Measurements from ENCODE around the gene ZNF524. TPM values are rescaled to one million over a fixed set of nuclear protein-coding genes. Genes with fewer than 3 reads are reported as not detected.

ZNF524 gene
- total and polyA plus RNA-seq, 10 of the 15 experiments (the other 5 are each of a cell fraction or from before 2014, with no cell fraction given), result 0.47 to 18.6 (median 12.4) TPM; not detected in 1

DNA sequence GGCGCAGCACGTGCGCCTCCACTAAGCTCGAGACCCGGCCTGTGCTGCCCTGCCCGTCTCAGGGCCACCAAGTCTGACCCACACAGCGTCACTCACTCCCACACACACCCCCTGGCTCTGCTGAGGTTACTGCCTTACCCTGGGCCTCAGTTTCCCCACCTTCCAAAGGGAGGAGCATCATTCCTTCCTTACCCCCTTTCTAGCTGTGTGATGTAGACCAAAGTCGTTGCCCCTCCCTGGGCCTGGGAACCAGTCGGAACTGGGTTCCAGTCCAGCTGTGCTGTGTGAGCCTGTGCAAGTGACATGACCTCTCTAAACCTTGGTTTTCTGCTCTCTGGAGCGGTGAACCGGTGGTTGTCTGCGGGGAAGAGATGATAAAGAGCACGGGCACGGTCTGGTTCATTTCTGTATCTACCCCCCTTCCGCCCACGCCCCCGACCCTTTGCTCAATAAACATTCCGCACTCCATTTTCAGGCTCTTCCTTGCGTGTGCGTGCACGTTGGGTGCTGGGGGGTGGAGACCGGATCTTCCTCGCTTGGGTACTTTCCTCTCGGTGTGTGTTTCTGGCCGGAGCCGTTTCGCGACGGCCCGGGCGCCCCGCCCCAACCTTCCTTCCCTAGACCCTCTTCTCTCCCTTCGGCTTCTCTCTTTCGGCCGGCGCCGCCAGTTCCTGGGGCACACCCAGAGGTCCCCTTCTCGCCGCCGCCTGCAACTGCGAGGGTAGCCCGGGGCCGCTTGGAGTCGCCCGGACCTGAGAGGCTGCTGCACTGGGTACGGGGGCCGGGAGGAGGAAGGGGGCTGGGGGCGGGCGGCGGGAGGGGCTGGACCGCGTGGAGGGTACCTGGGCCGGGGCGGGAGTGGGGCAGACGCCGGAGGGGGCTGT is 43.2 kb downstream of the ZNF524 start, which contains the start of gene ZNF581 (continued):
- TF ChIP-seq KDM1A (IDR thresholded peaks at IDR 0.05; ENCODE audit: borderline replicate concordance) (no peak), POLR2AphosphoS2 (IDR thresholded peaks at IDR 0.05; ENCODE audit: low read depth, low read length) (peak; percentile 92), PML (IDR thresholded peaks at IDR 0.05; ENCODE audit: low read length) (peak; percentile 75; the same call in 1 of the 2 replicates), SUZ12 (IDR thresholded peaks at IDR 0.05; ENCODE audit: unreplicated experiment) (no peak), POU2F2 (IDR thresholded peaks at IDR 0.05; ENCODE audit: borderline replicate concordance, low read depth, low read length) (peak; percentile 84), SIX5 (IDR thresholded peaks at IDR 0.05; ENCODE audit: low read depth, low read length, severe bottlenecking) (peak; percentile 60), HDGF (IDR thresholded peaks at IDR 0.05) (peak; percentile 65; the same call in 1 of the 2 replicates), MTA2 (IDR thresholded peaks at IDR 0.05; ENCODE audit: low read depth) (peak; percentile 60; the same call in 1 of the 2 replicates), JUND (IDR thresholded peaks at IDR 0.05; ENCODE audit: low read depth, low read length) (no peak), PAX8 (IDR thresholded peaks at IDR 0.05) (no peak), MEF2A (IDR thresholded peaks at IDR 0.05; ENCODE audit: insufficient read depth, low read depth, low read length) (0 out of 2 replicates have a peak, but pooled peaks have one; percentile 27), FOS (IDR thresholded peaks at IDR 0.05; ENCODE audit: borderline replicate concordance, extremely low read depth, insufficient read length) (no peak), SREBF1 (IDR thresholded peaks at IDR 0.05; ENCODE audit: low read length) (no peak), NFIC (IDR thresholded peaks at IDR 0.05; ENCODE audit: low read depth, low read length) (0 out of 2 replicates have a peak, but pooled peaks have one; percentile 25)
- TF ChIP-seq, protein P1, sequence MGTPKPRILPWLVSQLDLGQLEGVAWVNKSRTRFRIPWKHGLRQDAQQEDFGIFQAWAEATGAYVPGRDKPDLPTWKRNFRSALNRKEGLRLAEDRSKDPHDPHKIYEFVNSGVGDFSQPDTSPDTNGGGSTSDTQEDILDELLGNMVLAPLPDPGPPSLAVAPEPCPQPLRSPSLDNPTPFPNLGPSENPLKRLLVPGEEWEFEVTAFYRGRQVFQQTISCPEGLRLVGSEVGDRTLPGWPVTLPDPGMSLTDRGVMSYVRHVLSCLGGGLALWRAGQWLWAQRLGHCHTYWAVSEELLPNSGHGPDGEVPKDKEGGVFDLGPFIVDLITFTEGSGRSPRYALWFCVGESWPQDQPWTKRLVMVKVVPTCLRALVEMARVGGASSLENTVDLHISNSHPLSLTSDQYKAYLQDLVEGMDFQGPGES (IDR thresholded peaks at IDR 0.05), result no peak
- TF ChIP-seq, protein P2, sequence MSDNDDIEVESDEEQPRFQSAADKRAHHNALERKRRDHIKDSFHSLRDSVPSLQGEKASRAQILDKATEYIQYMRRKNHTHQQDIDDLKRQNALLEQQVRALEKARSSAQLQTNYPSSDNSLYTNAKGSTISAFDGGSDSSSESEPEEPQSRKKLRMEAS (IDR thresholded peaks at IDR 0.05; ENCODE audit: low read depth, low read length), result peak; percentile 36
- TF ChIP-seq, protein P3, sequence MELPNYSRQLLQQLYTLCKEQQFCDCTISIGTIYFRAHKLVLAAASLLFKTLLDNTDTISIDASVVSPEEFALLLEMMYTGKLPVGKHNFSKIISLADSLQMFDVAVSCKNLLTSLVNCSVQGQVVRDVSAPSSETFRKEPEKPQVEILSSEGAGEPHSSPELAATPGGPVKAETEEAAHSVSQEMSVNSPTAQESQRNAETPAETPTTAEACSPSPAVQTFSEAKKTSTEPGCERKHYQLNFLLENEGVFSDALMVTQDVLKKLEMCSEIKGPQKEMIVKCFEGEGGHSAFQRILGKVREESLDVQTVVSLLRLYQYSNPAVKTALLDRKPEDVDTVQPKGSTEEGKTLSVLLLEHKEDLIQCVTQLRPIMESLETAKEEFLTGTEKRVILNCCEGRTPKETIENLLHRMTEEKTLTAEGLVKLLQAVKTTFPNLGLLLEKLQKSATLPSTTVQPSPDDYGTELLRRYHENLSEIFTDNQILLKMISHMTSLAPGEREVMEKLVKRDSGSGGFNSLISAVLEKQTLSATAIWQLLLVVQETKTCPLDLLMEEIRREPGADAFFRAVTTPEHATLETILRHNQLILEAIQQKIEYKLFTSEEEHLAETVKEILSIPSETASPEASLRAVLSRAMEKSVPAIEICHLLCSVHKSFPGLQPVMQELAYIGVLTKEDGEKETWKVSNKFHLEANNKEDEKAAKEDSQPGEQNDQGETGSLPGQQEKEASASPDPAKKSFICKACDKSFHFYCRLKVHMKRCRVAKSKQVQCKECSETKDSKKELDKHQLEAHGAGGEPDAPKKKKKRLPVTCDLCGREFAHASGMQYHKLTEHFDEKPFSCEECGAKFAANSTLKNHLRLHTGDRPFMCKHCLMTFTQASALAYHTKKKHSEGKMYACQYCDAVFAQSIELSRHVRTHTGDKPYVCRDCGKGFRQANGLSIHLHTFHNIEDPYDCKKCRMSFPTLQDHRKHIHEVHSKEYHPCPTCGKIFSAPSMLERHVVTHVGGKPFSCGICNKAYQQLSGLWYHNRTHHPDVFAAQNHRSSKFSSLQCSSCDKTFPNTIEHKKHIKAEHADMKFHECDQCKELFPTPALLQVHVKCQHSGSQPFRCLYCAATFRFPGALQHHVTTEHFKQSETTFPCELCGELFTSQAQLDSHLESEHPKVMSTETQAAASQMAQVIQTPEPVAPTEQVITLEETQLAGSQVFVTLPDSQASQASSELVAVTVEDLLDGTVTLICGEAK (IDR thresholded peaks at IDR 0.05; ENCODE audit: borderline replicate concordance), result peak; percentile 96
- TF ChIP-seq, protein P4, sequence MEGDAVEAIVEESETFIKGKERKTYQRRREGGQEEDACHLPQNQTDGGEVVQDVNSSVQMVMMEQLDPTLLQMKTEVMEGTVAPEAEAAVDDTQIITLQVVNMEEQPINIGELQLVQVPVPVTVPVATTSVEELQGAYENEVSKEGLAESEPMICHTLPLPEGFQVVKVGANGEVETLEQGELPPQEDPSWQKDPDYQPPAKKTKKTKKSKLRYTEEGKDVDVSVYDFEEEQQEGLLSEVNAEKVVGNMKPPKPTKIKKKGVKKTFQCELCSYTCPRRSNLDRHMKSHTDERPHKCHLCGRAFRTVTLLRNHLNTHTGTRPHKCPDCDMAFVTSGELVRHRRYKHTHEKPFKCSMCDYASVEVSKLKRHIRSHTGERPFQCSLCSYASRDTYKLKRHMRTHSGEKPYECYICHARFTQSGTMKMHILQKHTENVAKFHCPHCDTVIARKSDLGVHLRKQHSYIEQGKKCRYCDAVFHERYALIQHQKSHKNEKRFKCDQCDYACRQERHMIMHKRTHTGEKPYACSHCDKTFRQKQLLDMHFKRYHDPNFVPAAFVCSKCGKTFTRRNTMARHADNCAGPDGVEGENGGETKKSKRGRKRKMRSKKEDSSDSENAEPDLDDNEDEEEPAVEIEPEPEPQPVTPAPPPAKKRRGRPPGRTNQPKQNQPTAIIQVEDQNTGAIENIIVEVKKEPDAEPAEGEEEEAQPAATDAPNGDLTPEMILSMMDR (IDR thresholded peaks at IDR 0.05 in 2 of 3, conservative IDR thresholded peaks at IDR 0.05 in 1 of 3; ENCODE audit: control insufficient read depth in 2 of 3, extremely low read depth in 1 of 3, insufficient read depth in 1 of 3, low read depth in 3 of 3, low read length in 3 of 3), result no peak
- TF ChIP-seq, protein P5, sequence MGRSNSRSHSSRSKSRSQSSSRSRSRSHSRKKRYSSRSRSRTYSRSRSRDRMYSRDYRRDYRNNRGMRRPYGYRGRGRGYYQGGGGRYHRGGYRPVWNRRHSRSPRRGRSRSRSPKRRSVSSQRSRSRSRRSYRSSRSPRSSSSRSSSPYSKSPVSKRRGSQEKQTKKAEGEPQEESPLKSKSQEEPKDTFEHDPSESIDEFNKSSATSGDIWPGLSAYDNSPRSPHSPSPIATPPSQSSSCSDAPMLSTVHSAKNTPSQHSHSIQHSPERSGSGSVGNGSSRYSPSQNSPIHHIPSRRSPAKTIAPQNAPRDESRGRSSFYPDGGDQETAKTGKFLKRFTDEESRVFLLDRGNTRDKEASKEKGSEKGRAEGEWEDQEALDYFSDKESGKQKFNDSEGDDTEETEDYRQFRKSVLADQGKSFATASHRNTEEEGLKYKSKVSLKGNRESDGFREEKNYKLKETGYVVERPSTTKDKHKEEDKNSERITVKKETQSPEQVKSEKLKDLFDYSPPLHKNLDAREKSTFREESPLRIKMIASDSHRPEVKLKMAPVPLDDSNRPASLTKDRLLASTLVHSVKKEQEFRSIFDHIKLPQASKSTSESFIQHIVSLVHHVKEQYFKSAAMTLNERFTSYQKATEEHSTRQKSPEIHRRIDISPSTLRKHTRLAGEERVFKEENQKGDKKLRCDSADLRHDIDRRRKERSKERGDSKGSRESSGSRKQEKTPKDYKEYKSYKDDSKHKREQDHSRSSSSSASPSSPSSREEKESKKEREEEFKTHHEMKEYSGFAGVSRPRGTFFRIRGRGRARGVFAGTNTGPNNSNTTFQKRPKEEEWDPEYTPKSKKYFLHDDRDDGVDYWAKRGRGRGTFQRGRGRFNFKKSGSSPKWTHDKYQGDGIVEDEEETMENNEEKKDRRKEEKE (IDR thresholded peaks at IDR 0.05), result no peak

Data from GM12878 (cell line).